Tibial artery (tissue), 4 donors: ENCODE measurements around the gene CCDC157.
A peak's percentile ranks its signal among the peaks of the same experiment; 100 is the strongest.

Source experiments
- DNase-seq, 2 donors: peaks; one replicate each; pipeline ENCODE4 v3.0.0-alpha.2; 2019
- H3K27ac ChIP-seq, 2 donors: fragments of 200-600 bp; sonication (generic) in 1 of 2; 1 replicate in 1 of 2; 2 replicates in 1 of 2; pipeline ENCODE4 v1.5.1; 2018 to 2019; ENCODE audit warnings: mild to moderate bottlenecking in 1 of 2
- H3K27me3 ChIP-seq, 2 donors: fragments of 200-600 bp; sonication (generic) in 1 of 2; one replicate each; pipeline versions ENCODE4 v1.5.1 to v1.6.0; 2016 to 2019
- H3K36me3 ChIP-seq, 3 donors: fragments of 200-600 bp; sonication (generic) in 2 of 3; one replicate each; pipeline ENCODE4 v1.5.1; 2016 to 2019; ENCODE audit warnings: mild to moderate bottlenecking in 2 of 3
- H3K4me1 ChIP-seq, 4 donors: fragments of 200-600 bp; sonication (generic) in 2 of 4; 1 replicate in 3 of 4; 2 replicates in 1 of 4; pipeline ENCODE4 v1.5.1; 2016 to 2019
- H3K4me3 ChIP-seq, 2 donors: fragments of 200-600 bp; sonication (generic) in 1 of 2; 1 replicate in 1 of 2; 2 replicates in 1 of 2; pipeline ENCODE4 v1.5.1; 2018 to 2019; ENCODE audit warnings: mild to moderate bottlenecking in 2 of 2
- H3K9me3 ChIP-seq, 3 donors: fragments of 200-600 bp; sonication (generic) in 1 of 3; one replicate each; pipeline ENCODE4 v1.5.1; 2016 to 2019
- CTCF ChIP-seq, 2 experiments: fragments of 200-600 bp in 1 of 2; fragments of 450-650 bp in 1 of 2; IDR thresholded peaks; one replicate each; pipeline ENCODE4 v1.5.1; 2017 to 2019; ENCODE audit warnings: antibody characterized with exemption in 2 of 2, mild to moderate bottlenecking in 1 of 2, moderate library complexity in 1 of 2
- intact Hi-C: fragments of 100-400 bp; cut with DNase I; formaldehyde crosslinking; loops from one replicate; pipeline ENCODE4 v1.15.0; 2023; ENCODE audit warnings: low total_unique reads

Gene CCDC157

GRCh38 chr22:30380011-30380410, 23.2 kb downstream of the CCDC157 start:
- Histone ChIP-seq H3K36me3 (peaks cover 0 to 84% (median 30%) of the 10 kb centered on the region in 3 donors), H3K27me3 (no peaks in the 10 kb centered on the region), H3K4me3 (no peak overlapping the region), H3K4me1 (no peaks in the 10 kb centered on the region), H3K9me3 (no peaks in the 10 kb centered on the region), H3K27ac (no peak overlapping the region)
- intact Hi-C loops = no loop called here
- DNase-seq = no peak
- no peak for TF ChIP-seq CTCF (IDR thresholded peaks at IDR 0.05)

GRCh38 chr22:30381264-30381663, 24.5 kb downstream of the CCDC157 start:
- intact Hi-C loops = no loop called here
- no peak for TF ChIP-seq CTCF (IDR thresholded peaks at IDR 0.05)
- peaks cover 0 to 77% (median 30%) of the 10 kb centered on the region in 3 donors for H3K36me3 ChIP-seq

GRCh38 chr22:30382340-30382739, 25.5 kb downstream of the CCDC157 start:
- no peak for DNase-seq
- H3K9me3 ChIP-seq = no peaks in the 10 kb centered on the region
- H3K36me3 ChIP-seq = peaks cover 0 to 67% (median 28%) of the 10 kb centered on the region in 3 donors
- H3K4me3 ChIP-seq = no peak overlapping the region
- H3K4me1 ChIP-seq = peaks cover 0 to 11% (median 10%) of the 10 kb centered on the region in 4 donors
- intact Hi-C loops = no loop called here
- H3K27ac ChIP-seq = no peak overlapping the region
- H3K27me3 ChIP-seq = no peaks in the 10 kb centered on the region
- no peak for TF ChIP-seq CTCF (IDR thresholded peaks at IDR 0.05)

More at GRCh38 chr22:30381264-30381663, 24.5 kb downstream of the CCDC157 start:
- Histone ChIP-seq H3K4me1 (peaks cover 0 to 6% (median 5%) of the 10 kb centered on the region in 4 donors), H3K27me3 (no peaks in the 10 kb centered on the region), H3K4me3 (no peak overlapping the region), H3K27ac (no peak overlapping the region), H3K9me3 (no peaks in the 10 kb centered on the region)
- no peak for DNase-seq

- H3K27ac ChIP-seq = no peak overlapping the region
- no peak for TF ChIP-seq CTCF (IDR thresholded peaks at IDR 0.05)
- no peaks in the 10 kb centered on the region for H3K9me3 ChIP-seq
- H3K4me1 ChIP-seq = peaks cover 0 to 15% (median 12%) of the 10 kb centered on the region in 4 donors
- no peak for DNase-seq
- H3K4me3 ChIP-seq = no peak overlapping the region
- peaks cover 0 to 60% (median 24%) of the 10 kb centered on the region in 3 donors for H3K36me3 ChIP-seq
- intact Hi-C loops = no loop called here
- H3K27me3 ChIP-seq = no peaks in the 10 kb centered on the region
Observed at GRCh38 chr22:30383061-30383460, 26.3 kb downstream of the CCDC157 start.

GRCh38 chr22:30385942-30386341, 29.1 kb downstream of the CCDC157 start:
- H3K4me3 ChIP-seq = no peak overlapping the region
- intact Hi-C loops = loop anchor here (2.0 to 5.0 kb wide), 2 partner anchors 123 to 279 kb away; no protein-coding TSS in a partner anchor
- no peak for DNase-seq
- peak overlapping the region in 1 of 2 donors; percentile 84 for H3K27ac ChIP-seq
- no peaks in the 10 kb centered on the region for H3K9me3 ChIP-seq
- TF ChIP-seq CTCF (IDR thresholded peaks at IDR 0.05) = no peak
- peaks cover 0 to 35% (median 8%) of the 10 kb centered on the region in 3 donors for H3K36me3 ChIP-seq
- peaks cover 0 to 15% (median 12%) of the 10 kb centered on the region in 4 donors for H3K4me1 ChIP-seq
- H3K27me3 ChIP-seq = no peaks in the 10 kb centered on the region

GRCh38 chr22:30386608-30386959, 29.8 kb downstream of the CCDC157 start:
- DNase-seq = no peak
- H3K27ac ChIP-seq = peak overlapping the region; percentile 65 to 84
- H3K4me3 ChIP-seq = peak overlapping the region; percentile 60 to 62
- H3K9me3 ChIP-seq = no peaks in the 10 kb centered on the region
- no peak for TF ChIP-seq CTCF (IDR thresholded peaks at IDR 0.05)
- H3K4me1 ChIP-seq = peaks cover 0 to 15% (median 12%) of the 10 kb centered on the region in 4 donors
- H3K36me3 ChIP-seq = peaks cover 0 to 29% (median 3%) of the 10 kb centered on the region in 3 donors
- intact Hi-C loops = loop anchor here (2.0 to 5.0 kb wide), 2 partner anchors 124 to 279 kb away; no protein-coding TSS in a partner anchor
- no peaks in the 10 kb centered on the region for H3K27me3 ChIP-seq
